ENCODE measurements around the gene AARS2.
"Not testable (repeated sequence)": the region's sequence is repeated elsewhere in the genome, so short reads cannot be mapped to it uniquely, and the experiment has no call there.

AARS2 gene

DNA sequence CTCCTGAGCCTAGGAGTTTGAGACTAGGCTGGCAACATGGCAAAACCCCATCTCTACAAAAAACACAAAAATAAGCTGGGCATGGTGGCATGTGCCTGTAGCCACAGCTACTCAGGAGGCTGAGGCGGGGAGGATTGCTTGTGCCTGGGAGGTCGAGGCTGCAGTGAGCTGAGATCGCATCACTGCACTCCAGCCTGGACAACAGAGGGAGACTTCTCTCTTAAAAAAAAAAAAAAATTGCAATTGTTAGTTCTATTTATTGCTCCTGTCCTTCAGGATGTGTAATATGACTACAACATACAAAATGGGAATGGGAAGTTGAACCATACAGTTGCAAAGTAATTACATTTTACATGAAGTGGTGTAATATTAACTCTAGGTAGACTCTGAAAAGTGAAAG, 8.1 kb upstream of the AARS2 start:
- ChIA-PET POLR2A (interaction anchor here (0.7 kb wide), 1 partner anchor 18 kb away, joined by 3 read pairs; no protein-coding TSS in a partner anchor), CTCF (interaction anchor here (0.8 to 6.6 kb wide), 5 partner anchors 8 to 18 kb away, joined by 3 to 63 read pairs (median 4); partner anchors contain the start of gene AARS2)
- DNase-seq (ENCODE audit: low read depth, low spot score) = no peak
- no peak for TF ChIP-seq CTCF (IDR thresholded peaks at IDR 0.05; ENCODE audit: insufficient read depth, low read length, missing control alignments)
- no peak overlapping the region for H3K4me3 ChIP-seq (ENCODE audit: low read depth, low read length)

DNA sequence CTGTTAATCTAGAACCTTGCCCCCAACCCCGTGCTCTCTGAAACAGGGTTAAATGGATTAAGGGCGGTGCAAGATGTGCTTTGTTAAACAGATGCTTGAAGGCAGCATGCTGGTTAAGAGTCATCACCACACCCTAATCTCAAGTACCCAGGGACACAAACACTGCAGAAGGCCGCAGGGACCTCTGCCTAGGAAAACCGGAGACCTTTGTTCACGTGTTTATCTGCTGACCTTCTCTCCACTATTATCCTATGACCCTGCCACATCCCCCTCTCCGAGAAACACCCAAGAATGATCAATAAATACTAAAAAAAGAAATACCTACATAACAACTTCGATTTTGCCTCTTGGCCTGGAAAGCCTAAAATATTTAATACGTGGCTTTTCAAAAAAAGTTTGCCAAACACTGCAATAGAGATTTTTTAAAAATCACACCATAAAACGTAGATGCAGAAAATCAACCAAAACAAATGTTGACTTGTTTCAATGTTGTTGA, 4.0 kb upstream of the AARS2 start:
- CTCF ChIA-PET; DNase-seq (ENCODE audit: low read depth, low spot score); H3K4me3 ChIP-seq (ENCODE audit: low read depth, low read length); POLR2A ChIA-PET: not testable (repeated sequence)

DNA sequence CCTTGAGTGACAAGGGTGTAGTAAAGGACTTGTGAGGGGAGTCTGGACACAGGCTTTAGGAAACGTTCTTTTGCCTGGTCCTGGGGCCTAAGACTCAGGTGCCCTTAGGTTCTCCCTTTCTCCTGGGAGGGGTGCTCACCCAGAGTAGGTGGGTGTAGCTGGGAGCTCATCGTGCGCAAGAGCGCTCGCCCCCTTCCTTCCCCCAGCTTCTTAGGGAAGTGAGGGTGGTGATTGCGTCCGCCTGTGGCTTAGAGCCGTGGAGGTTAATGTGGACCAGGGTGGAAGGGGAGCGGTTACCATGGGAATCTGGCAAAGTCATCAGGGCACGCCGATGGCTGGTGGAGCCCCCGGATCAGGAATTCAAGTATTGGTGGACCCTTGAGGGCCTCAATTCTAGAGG, 3.3 kb upstream of the AARS2 start:
- no peak overlapping the region for H3K4me3 ChIP-seq (ENCODE audit: low read depth, low read length)
- no peak for DNase-seq (ENCODE audit: low read depth, low spot score)
- CTCF ChIA-PET = no interaction called here
- no peak for TF ChIP-seq CTCF (IDR thresholded peaks at IDR 0.05; ENCODE audit: insufficient read depth, low read length, missing control alignments)
- POLR2A ChIA-PET = no interaction called here

GRCh38 chr6:44315951-44316350, 2.8 kb upstream of the AARS2 start:
- H3K4me3 ChIP-seq (ENCODE audit: low read depth, low read length) = no peak overlapping the region
- no peak for DNase-seq (ENCODE audit: low read depth, low spot score)
- POLR2A ChIA-PET = no interaction called here
- CTCF ChIA-PET = interaction anchor here (4.1 to 7.6 kb wide), 2 partner anchors 15 to 22 kb away, joined by 45 to 148 read pairs; no protein-coding TSS in a partner anchor
- no peak for TF ChIP-seq CTCF (IDR thresholded peaks at IDR 0.05; ENCODE audit: insufficient read depth, low read length, missing control alignments)

DNA sequence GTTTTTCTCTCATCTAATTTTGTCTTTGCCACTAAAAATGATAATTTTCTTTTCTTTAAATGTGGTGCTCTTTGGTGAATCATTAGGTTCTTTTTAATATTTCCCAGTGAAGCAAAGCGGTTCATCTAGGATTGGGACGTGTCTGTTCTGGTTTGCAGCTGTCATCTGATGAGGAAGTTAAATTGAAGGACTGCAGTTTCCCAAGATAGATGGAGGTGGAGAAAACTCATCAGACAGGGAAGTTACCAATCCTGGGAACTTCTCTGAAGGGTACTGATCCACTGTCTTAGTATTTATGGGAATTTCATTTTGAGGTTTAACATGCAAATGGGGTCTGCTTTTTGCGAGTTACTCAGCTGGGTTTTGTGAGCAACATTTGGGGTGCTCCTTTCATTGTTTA, 2.4 kb upstream of the AARS2 start:
- no peak for TF ChIP-seq CTCF (IDR thresholded peaks at IDR 0.05; ENCODE audit: insufficient read depth, low read length, missing control alignments)
- POLR2A ChIA-PET = no interaction called here
- CTCF ChIA-PET = interaction anchor here (1.7 to 7.6 kb wide), 3 partner anchors 15 to 28 kb away, joined by 7 to 148 read pairs (median 45); no protein-coding TSS in a partner anchor
- no peak for DNase-seq (ENCODE audit: low read depth, low spot score)
- no peak overlapping the region for H3K4me3 ChIP-seq (ENCODE audit: low read depth, low read length)

DNA sequence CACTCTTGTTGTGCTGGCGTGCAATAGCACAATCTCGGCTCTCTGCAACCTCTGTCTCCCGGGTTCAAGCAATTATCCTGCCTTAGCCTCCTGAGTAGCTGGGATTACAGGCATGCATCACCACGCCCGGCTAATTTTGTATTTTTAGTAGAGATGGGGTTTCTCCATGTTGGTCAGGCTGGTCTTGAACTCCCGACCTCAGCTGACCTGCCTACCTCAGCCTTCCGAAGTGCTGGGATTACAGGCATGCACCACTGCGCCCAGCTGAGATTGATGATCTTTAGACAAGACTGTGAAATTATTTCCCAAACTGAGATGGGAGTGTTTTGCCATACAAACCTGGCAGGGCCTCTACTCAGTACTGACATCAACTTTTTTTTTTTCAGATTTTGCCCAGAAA, 1.5 kb upstream of the AARS2 start:
- H3K4me3 ChIP-seq (ENCODE audit: low read depth, low read length); POLR2A ChIA-PET; DNase-seq (ENCODE audit: low read depth, low spot score): not testable (repeated sequence)
- CTCF ChIA-PET = interaction anchor here (0.6 to 7.6 kb wide), 13 partner anchors 10 to 1996 kb away, joined by 3 to 148 read pairs (median 6); partner anchors contain the start of gene TMEM151B

- no peak for DNase-seq (ENCODE audit: low read depth, low spot score)
- TF ChIP-seq CTCF (IDR thresholded peaks at IDR 0.05; ENCODE audit: insufficient read depth, low read length, missing control alignments) = no peak
- CTCF ChIA-PET = interaction anchor here (0.7 to 7.6 kb wide), 14 partner anchors 11 to 150 kb away, joined by 3 to 148 read pairs (median 4); partner anchors contain the start of gene TMEM151B
- POLR2A ChIA-PET = no interaction called here
- H3K4me3 ChIP-seq (ENCODE audit: low read depth, low read length) = peak overlapping the region; percentile 94
Observed at GRCh38 chr6:44311767-44312166, 1.4 kb downstream of the AARS2 start.

Measured in AG04449 (cell line).